ENCODE results near the gene SNAI3. TPM values are rescaled to one million over a fixed set of nuclear protein-coding genes. Genes with fewer than 3 reads are reported as not detected.

Gene SNAI3
- total RNA-seq, 6 experiments from 2014 or later, result 0.15 to 0.98 (median 0.35) TPM

DNA sequence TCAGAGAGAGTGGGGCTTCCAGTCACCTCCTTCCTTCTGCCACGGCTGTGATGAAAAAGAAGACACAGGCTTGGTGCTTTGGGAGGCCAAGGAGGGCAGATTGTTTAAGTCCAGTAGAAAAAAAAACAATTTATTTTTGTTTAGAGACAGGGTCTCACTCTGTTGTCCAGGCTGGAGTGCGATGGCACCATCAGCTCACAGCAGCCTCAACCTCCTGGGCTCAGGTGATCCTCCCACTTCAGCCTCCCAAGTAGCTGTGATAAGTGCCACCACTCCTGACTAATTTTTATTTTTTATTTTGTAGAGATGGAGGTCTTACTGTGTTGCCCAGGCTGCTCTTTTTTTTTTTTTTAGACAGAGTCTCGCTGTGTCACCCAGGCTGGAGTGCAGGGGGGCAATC, 20.7 kb downstream of the SNAI3 start:
- intact Hi-C loops (cut with DNase I), result no loop called here
- ATAC-seq, result no peak
- TF ChIP-seq, protein P1, sequence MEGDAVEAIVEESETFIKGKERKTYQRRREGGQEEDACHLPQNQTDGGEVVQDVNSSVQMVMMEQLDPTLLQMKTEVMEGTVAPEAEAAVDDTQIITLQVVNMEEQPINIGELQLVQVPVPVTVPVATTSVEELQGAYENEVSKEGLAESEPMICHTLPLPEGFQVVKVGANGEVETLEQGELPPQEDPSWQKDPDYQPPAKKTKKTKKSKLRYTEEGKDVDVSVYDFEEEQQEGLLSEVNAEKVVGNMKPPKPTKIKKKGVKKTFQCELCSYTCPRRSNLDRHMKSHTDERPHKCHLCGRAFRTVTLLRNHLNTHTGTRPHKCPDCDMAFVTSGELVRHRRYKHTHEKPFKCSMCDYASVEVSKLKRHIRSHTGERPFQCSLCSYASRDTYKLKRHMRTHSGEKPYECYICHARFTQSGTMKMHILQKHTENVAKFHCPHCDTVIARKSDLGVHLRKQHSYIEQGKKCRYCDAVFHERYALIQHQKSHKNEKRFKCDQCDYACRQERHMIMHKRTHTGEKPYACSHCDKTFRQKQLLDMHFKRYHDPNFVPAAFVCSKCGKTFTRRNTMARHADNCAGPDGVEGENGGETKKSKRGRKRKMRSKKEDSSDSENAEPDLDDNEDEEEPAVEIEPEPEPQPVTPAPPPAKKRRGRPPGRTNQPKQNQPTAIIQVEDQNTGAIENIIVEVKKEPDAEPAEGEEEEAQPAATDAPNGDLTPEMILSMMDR (IDR thresholded peaks at IDR 0.05), result no peak
- no peak for TF ChIP-seq POLR2A (IDR thresholded peaks at IDR 0.05)
- Histone ChIP-seq H3K36me3 (no peaks in the 10 kb centered on the region), H3K4me1 (peaks cover 0 to 26% (median 8%) of the 10 kb centered on the region in 4 donors), H3K27ac (peak overlapping the region in 2 of 3 donors; percentile 66 to 89), H3K27me3 (no peaks in the 10 kb centered on the region), H3K9me3 (no peaks in the 10 kb centered on the region), H3K4me3 (no peak overlapping the region)
- 65% methylated on average over 2 of the region's 3 CpGs for WGBS (ENCODE audit: insufficient coverage, low coverage, low lambda C conversion rate, missing lambda C conversion rate)
- DNase-seq, result no peak

GRCh38 chr16:88665148-88665547, 21.2 kb downstream of the SNAI3 start:
- no peaks in the 10 kb centered on the region for H3K27me3 ChIP-seq
- intact Hi-C loops (cut with DNase I), result no loop called here
- no peak overlapping the region for H3K4me3 ChIP-seq
- 44% methylated on average over 2 of the region's 4 CpGs for WGBS (ENCODE audit: insufficient coverage, low coverage, low lambda C conversion rate, missing lambda C conversion rate)
- H3K27ac ChIP-seq, result peak overlapping the region in 2 of 3 donors; percentile 66 to 89
- no peaks in the 10 kb centered on the region for H3K9me3 ChIP-seq
- ATAC-seq (peak; percentile 48 to 66 (median 61)), DNase-seq (peak in 2 of 3 donors; percentile 65 to 82)
- TF ChIP-seq, protein P1 (IDR thresholded peaks at IDR 0.05), result no peak
- TF ChIP-seq POLR2A (IDR thresholded peaks at IDR 0.05), result no peak
- no peaks in the 10 kb centered on the region for H3K36me3 ChIP-seq
- H3K4me1 ChIP-seq, result peaks cover 0 to 26% (median 8%) of the 10 kb centered on the region in 4 donors

- peaks cover 0 to 3% (median 0%) of the 10 kb centered on the region in 4 donors for H3K36me3 ChIP-seq
- H3K27me3 ChIP-seq, result no peaks in the 10 kb centered on the region
- H3K4me3 ChIP-seq, result peak within 1 kb of the TSS; percentile 94 to 97 (median 94)
- H3K9me3 ChIP-seq, result no peaks in the 10 kb centered on the region
- TF ChIP-seq, protein P1 (IDR thresholded peaks at IDR 0.05), result peak in 1 of 4 donors; percentile 11
- TF ChIP-seq POLR2A (IDR thresholded peaks at IDR 0.05), result peak; percentile 90
- peak within 1 kb of the TSS; percentile 86 to 89 (median 88) for H3K27ac ChIP-seq
- intact Hi-C loops (cut with DNase I), result no loop called here
- H3K4me1 ChIP-seq, result peaks cover 0 to 26% (median 8%) of the 10 kb centered on the region in 4 donors
- peak; percentile 98 to 99 (median 98) for DNase-seq
- under 1% methylated on average over 35 of the region's 88 CpGs for WGBS (ENCODE audit: insufficient coverage, low coverage, low lambda C conversion rate, missing lambda C conversion rate)
- ATAC-seq, result peak; percentile 89 to 96 (median 94)
Measured at GRCh38 chr16:88662843-88663606, 23.3 kb downstream of the SNAI3 start, which contains the start of gene MVD. Gene MVD (minus strand): TSS chr16:88663091. CDS start chr16:88663080, 11 bp downstream.

- under 1% methylated on average over 31 of the region's 49 CpGs for WGBS (ENCODE audit: insufficient coverage, low coverage, low lambda C conversion rate, missing lambda C conversion rate)
- peak in 1 of 3 donors; percentile 57 for DNase-seq
- Histone ChIP-seq H3K4me1 (peaks cover 0 to 26% (median 8%) of the 10 kb centered on the region in 4 donors), H3K9me3 (no peaks in the 10 kb centered on the region), H3K36me3 (peaks cover 0 to 6% (median 0%) of the 10 kb centered on the region in 4 donors), H3K4me3 (peak overlapping the region; percentile 94 to 97 (median 94)), H3K27me3 (no peaks in the 10 kb centered on the region), H3K27ac (peak overlapping the region; percentile 86 to 89 (median 88))
- TF ChIP-seq, protein P1 (IDR thresholded peaks at IDR 0.05), result no peak
- TF ChIP-seq POLR2A (IDR thresholded peaks at IDR 0.05), result no peak
- ATAC-seq, result no peak
- intact Hi-C loops (cut with DNase I), result no loop called here
Measured at GRCh38 chr16:88662222-88662842, 24.0 kb downstream of the SNAI3 start.
